GM18858 (cell line): ENCODE results near the gene MUC5AC.
"Not testable (repeated sequence)": the region's sequence is repeated elsewhere in the genome, so short reads cannot be mapped to it uniquely, and the experiment has no call there.

ENCODE experiments used
- ATAC-seq: cut with Tn5 transposase; IDR thresholded peaks from one replicate; pipeline ENCODE4 v1.9.1; 2021; ENCODE audit not compliant: unreplicated experiment

Gene MUC5AC

DNA sequence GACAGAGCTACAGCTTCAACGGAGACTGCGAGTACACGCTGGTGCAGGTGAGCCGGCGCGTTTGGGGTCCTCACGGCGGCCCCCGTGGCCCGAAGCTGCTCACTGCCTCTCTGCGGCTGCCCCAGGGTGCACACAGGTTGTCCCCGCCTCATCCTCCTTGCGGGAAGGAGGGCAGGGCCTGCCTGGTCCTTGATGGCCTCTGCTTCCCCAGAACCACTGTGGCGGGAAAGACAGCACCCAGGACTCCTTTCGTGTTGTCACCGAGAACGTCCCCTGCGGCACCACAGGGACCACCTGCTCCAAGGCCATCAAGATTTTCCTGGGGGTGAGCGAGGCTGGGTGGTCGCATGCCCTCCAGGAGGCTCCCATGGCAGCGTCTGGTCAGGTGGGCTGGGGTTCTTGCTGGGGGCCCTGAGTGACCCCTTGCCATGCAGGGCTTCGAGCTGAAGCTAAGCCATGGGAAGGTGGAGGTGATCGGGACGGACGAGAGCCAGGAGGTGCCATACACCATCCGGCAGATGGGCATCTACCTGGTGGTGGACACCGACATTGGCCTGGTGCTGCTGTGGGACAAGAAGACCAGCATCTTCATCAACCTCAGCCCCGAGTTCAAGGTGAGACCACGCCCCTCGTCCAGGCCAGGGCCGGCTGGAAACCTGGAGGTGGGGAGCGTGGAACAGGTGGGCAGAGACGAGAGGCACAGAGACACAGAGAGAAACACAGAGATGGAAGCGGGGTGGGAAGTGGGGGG, 19.4 kb downstream of the MUC5AC start:
- no peak for ATAC-seq

DNA sequence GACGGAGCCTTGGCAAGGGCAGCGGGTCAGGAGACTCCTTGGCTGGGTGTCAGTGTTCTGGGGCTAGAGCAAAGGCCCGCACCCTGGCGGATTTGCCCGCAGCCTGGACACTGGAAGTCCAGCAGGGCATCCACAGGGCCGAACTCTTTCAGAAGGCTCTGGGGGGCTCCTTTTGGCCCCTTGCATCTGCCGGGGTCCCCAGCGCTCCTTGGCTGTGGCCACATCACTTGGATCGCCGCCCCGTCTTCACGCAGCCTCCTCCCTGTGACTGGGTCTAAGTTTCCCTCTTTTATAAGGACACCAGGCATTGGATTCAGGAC, 20.0 kb downstream of the MUC5AC start:
- no peak for ATAC-seq

DNA sequence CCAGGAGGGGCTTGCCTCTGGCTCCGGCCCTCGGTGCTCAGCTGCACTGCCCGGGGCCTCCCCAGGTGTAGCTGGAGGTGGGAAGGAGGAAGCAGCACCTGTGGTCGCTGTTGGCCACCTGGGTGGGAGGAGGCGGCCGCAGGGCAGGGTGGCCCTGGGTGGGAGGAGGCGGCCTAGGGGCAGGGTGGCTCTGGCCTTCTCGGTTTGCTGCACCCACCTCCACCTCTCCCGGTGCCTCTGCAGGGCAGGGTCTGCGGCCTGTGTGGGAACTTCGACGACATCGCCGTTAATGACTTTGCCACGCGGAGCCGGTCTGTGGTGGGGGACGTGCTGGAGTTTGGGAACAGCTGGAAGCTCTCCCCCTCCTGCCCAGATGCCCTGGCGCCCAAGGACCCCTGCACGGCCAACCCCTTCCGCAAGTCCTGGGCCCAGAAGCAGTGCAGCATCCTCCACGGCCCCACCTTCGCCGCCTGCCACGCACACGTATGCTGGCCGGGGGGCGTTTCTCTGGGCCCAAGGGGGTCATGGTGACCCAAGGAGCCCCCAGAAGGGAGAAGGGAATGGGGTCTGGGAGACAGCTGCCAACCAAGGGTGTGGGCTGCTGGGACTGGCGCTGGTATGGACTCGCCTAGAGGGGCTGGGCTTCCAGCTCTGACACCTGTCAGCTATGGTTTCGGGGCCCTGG, 20.6 kb downstream of the MUC5AC start:
- ATAC-seq, result no peak

DNA sequence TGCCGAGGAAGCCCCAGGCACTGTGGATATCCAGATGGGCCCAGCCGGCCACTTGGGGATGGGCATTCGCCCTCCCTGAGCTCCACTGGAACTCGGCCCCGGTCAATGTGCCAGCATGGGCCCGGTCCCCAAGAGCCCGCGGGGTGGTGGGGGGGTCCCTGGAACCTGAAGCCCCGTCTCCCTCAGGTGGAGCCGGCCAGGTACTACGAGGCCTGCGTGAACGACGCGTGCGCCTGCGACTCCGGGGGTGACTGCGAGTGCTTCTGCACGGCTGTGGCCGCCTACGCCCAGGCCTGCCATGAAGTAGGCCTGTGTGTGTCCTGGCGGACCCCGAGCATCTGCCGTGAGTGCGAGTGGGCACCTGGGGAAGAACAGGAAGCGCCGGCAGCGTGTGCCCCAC, 21.2 kb downstream of the MUC5AC start:
- no peak for ATAC-seq

DNA sequence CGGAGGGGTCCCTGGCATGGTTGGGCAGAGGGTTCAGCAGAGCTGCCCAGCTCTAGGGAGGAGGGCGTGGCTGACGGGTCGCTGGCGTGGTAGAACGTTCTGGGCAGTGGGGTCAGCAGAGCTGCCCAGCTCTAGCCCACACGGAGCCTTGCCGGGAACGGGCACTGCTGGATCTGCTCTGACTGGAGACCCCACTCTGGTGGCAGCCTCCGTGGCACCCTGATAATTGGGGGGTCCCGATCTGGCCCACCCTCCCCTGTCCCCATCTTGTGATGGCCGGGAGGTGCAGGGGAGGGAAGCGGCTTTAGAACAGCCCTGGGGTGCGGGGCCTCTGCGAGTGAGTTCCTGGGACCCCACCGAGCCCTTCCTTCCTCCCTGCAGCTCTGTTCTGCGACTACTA, 21.9 kb downstream of the MUC5AC start:
- ATAC-seq, result no peak

DNA sequence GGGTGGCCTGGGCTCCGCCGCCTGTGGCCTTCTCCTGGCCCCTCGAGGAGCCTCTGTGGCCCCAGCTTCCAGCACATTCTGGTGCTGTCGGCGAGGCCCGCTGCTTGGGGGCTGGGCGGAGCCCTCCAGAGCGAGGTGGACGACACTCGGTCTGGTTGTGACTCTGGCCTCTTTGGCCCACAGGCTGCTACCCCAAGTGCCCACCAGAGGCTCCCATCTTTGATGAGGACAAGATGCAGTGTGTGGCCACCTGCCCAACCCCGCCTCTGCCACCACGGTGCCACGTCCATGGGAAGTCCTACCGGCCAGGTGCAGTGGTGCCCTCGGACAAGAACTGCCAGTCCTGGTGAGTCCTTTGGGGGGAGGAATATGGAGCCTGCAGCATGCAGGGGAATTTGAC, 22.4 kb downstream of the MUC5AC start:
- no peak for ATAC-seq

DNA sequence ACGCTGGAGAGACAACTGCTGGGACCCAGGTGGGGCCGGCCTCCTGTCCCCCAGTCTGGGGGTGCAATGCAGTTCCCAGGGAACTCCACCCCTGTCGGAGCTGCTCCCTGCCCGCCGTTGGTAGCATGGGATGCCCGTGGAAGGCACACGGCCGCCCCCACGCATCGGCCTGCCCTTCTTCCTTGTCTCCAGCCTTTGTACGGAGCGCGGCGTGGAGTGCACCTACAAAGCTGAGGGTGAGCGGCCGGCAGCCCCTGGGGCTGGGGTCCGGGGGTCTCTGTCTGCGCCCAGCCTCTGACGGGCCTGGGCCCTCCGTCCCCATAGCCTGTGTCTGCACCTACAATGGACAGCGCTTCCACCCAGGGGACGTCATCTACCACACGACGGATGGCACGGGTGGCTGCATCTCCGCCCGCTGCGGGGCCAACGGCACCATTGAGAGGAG, 23.2 kb downstream of the MUC5AC start:
- no peak for ATAC-seq

DNA sequence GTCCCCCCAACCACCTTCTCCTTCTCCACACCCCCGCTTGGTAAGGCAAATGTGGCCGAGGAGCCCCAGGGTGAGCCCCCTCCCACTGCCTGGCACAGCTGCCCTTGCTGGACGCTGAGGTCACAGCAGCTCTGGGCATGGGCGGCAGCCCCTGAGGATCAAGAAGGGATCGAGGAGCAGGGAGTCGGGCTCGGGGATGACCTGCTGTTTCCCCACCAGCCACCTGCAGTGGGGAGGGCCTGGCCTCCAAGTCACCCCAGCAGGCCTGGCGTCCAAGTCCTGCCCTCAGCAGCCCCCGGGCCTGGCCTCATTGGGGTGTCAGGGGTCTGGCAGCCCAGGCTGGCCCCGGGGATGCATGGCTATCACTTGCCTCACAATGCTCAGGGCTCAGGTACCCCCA, 23.7 kb downstream of the MUC5AC start:
- ATAC-seq, result no peak

DNA sequence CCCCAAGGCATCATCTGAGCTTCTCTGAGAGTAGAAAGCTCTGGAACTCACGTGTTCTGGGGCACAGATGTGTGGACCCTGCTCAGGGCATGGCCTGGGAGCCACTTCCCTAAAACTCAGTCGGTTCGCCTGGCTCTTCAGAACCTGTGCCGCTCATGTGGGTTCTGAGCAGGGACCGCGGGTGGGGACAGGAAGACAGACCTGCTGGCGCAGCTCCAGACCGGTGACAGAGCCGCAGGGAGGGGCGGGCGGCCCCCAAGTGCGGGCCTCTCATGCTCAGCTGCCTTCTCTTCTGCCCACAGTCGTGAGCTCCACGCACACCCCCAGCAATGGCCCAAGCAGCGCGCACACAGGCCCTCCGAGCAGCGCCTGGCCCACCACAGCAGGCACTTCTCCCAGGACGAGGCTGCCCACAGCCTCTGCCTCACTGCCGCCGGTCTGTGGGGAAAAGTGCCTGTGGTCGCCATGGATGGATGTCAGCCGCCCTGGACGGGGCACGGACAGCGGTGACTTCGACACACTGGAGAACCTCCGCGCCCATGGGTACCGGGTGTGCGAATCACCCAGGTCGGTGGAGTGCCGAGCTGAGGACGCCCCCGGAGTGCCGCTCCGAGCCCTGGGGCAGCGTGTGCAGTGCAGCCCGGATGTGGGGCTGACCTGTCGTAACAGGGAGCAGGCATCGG, 24.2 kb downstream of the MUC5AC start:
- ATAC-seq, result no peak

DNA sequence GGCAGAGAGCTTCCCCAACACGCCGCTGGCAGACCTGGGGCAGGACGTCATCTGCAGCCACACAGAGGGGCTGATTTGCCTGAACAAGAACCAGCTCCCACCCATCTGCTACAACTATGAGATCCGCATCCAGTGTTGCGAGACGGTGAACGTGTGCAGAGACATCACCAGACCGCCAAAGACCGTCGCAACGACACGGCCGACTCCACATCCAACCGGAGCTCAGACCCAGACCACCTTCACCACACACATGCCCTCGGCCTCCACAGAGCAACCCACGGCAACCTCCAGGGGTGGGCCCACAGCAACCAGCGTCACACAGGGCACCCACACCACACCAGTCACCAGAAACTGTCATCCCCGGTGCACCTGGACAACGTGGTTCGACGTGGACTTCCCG, 26.4 kb downstream of the MUC5AC start:
- not testable (repeated sequence) for ATAC-seq

DNA sequence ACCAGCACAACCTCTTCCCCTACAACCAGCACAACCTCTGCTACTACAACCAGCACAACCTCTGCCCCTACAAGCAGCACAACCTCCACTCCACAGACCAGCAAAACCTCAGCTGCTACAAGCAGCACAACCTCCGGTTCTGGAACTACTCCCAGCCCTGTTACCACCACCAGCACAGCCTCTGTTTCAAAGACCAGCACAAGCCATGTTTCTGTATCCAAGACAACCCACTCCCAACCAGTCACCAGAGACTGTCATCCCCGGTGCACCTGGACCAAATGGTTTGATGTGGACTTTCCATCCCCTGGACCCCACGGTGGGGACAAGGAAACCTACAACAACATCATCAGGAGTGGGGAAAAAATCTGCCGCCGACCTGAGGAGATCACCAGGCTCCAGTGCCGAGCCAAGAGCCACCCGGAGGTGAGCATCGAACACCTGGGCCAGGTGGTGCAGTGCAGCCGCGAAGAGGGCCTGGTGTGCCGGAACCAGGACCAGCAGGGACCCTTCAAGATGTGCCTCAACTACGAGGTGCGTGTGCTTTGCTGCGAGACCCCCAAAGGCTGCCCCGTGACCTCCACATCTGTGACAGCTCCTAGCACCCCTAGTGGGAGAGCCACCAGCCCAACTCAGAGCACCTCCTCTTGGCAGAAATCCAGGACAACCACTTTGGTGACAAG, 30.8 kb downstream of the MUC5AC start:
- ATAC-seq, result not testable (repeated sequence)

DNA sequence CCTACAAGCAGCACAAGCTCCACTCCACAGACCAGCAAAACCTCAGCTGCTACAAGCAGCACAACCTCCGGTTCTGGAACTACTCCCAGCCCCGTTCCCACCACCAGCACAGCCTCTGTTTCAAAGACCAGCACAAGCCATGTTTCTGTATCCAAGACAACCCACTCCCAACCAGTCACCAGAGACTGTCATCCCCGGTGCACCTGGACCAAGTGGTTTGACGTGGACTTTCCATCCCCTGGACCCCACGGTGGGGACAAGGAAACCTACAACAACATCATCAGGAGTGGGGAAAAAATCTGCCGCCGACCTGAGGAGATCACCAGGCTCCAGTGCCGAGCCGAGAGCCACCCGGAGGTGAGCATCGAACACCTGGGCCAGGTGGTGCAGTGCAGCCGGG, 32.1 kb downstream of the MUC5AC start:
- ATAC-seq, result not testable (repeated sequence)

DNA sequence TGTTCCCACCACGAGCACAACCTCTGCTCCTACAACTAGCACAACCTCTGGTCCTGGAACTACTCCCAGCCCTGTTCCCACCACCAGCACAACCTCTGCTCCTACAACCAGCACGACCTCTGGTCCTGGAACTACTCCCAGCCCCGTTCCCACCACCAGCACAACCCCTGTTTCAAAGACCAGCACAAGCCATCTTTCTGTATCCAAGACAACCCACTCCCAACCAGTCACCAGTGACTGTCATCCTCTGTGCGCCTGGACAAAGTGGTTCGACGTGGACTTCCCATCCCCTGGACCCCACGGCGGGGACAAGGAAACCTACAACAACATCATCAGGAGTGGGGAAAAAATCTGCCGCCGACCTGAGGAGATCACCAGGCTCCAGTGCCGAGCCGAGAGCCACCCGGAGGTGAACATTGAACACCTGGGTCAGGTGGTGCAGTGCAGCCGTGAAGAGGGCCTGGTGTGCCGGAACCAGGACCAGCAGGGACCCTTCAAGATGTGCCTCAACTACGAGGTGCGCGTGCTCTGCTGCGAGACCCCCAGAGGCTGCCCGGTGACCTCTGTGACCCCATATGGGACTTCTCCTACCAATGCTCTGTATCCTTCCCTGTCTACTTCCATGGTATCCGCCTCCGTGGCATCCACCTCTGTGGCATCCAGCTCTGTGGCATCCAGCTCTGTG, 34.2 kb downstream of the MUC5AC start:
- not testable (repeated sequence) for ATAC-seq

DNA sequence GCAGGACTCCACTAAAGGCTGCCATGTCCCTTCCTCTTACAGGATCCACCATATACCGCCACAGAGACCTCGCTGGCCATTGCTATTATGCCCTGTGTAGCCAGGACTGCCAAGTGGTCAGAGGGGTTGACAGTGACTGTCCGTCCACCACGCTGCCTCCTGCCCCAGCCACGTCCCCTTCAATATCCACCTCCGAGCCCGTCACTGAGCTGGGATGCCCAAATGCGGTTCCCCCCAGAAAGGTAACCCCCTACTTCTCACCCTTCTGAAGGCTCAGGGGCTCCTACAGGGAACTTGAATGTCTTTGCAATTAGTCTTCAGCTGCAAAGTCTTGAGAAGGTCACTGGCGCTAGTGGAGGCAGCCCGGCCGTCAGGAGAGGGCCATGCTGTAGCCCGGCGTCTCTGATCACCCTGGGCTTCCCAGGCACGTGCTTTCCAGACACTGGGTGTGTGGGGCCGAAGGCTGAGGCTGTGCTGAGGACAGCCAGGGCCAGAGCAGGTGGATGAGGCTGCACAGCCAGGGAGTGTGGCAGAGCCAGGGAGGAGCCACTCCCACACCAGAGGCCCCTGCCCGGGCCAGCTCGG, 35.1 kb downstream of the MUC5AC start:
- ATAC-seq, result no peak

DNA sequence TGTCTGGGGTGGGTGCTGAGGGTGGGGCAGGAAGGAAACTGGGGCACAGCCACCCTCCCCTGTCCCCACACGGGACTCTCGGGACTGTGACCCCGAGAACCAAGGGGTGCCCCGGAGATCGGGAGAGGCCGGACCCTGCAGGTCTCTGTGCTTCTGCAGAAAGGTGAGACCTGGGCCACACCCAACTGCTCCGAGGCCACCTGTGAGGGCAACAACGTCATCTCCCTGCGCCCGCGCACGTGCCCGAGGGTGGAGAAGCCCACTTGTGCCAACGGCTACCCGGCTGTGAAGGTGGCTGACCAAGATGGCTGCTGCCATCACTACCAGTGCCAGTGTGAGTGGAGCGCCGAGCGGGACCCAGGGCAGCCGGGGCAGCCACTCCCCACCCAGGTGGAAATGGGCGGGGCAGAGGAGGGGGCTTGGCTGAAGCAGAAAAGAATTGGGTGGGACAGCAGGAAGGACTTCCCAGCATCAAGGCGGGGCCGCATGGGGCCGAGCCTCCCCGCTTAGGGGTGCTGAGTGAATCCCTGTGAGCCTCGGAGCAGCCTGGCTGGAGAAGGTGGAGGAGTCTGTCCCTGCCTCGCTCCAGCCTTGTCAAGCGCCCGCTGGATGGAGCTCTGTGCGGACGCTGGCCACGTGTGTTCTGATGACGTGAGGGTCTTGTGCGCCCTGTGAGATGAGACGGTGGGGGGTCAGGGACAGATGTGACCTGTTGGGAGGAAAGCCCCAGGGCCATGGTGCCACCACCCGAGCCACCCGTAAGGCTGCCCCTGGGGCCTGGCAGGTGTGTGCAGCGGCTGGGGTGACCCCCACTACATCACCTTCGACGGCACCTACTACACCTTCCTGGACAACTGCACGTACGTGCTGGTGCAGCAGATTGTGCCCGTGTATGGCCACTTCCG, 35.8 kb downstream of the MUC5AC start:
- no peak for ATAC-seq

DNA sequence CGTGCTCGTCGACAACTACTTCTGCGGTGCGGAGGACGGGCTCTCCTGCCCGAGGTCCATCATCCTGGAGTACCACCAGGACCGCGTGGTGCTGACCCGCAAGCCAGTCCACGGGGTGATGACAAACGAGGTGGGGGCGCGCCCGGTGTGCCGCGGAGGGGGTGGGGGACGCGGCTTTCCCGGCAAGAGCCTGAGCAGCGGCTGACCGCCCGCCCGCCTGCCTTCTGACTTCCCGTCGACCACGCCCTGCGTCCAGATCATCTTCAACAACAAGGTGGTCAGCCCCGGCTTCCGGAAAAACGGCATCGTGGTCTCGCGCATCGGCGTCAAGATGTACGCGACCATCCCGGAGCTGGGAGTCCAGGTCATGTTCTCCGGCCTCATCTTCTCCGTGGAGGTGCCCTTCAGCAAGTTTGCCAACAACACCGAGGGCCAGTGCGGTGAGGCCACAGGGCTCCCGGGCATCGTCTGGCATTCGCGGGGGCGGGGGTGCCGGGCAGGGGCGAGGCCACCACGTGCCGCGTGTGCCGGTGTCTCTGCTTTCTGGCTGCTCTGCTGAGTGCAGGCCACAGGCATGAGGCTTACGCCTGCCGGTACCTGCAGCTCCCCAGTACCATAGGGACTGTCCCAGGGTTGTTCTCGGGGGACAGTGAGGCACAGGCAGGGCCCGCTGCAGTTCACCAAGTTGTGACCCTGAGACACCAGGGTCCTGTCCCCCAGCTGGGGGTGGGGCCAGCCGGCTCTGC, 36.7 kb downstream of the MUC5AC start:
- no peak for ATAC-seq

DNA sequence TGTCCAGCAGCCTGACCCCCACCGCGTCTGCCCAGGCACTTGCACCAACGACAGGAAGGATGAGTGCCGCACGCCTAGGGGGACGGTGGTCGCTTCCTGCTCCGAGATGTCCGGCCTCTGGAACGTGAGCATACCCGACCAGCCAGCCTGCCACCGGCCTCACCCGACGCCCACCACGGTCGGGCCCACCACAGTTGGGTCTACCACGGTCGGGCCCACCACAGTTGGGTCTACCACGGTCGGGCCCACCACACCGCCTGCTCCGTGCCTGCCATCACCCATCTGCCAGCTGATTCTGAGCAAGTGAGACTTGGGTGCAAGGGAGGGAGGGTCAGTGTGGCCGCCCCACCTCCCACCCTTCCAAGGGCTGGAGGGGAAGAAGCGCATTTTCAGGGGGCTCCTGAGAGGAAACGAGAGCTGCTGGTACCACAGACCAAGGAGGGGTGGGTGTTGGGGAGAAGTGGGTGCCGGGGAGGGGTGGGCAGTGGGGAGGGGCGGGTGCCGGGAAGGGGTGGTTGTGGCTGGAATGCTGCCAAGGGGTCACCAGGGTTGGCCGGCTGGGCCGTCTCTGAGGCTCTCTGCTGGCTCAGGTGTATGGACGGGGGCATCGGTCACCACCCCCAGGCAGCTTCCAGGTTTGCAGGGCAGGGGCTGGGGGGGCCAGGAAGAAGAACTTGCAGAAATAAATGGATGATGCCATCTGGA, 37.4 kb downstream of the MUC5AC start:
- no peak for ATAC-seq
